NCI-H1105 (cell line): Measurements from ENCODE around the gene COL18A1.
"Not testable (repeated sequence)": the region's sequence is repeated elsewhere in the genome, so short reads cannot be mapped to it uniquely, and the experiment has no call there.

Experiments used
- DNase-seq: peaks from one replicate; lab custom pipeline; 2025; lab: John Stamatoyannopoulos, UW

COL18A1 gene

GRCh38 chr21:45404730-45405270 lies at the start of gene COL18A1:
Gene COL18A1 (plus strand): TSS chr21:45405165. CDS start chr21:45405231, 66 bp downstream.
- peak; percentile 55 for DNase-seq

- no peak for DNase-seq
Observed at GRCh38 chr21:45355573-45355972, 49.4 kb upstream of the COL18A1 start.

GRCh38 chr21:45356251-45356650 lies 48.7 kb upstream of the COL18A1 start:
- no peak for DNase-seq

GRCh38 chr21:45356653-45357435 lies 48.1 kb upstream of the COL18A1 start:
- DNase-seq = no peak

- DNase-seq = no peak
Observed at GRCh38 chr21:45357436-45358260, 47.3 kb upstream of the COL18A1 start.

- no peak for DNase-seq
Observed at GRCh38 chr21:45358261-45358670, 46.7 kb upstream of the COL18A1 start.

GRCh38 chr21:45358711-45359310 lies 46.2 kb upstream of the COL18A1 start:
- DNase-seq = no peak

GRCh38 chr21:45359451-45360217 lies 45.3 kb upstream of the COL18A1 start:
- no peak for DNase-seq

- no peak for DNase-seq
Observed at GRCh38 chr21:45361033-45361997, 43.6 kb upstream of the COL18A1 start.

GRCh38 chr21:45362077-45362747 lies 42.8 kb upstream of the COL18A1 start:
- DNase-seq = no peak

GRCh38 chr21:45362748-45363145 lies 42.2 kb upstream of the COL18A1 start:
- no peak for DNase-seq

- not testable (repeated sequence) for DNase-seq
Observed at GRCh38 chr21:45363272-45363671, 41.7 kb upstream of the COL18A1 start.

GRCh38 chr21:45363921-45364467 lies 41.0 kb upstream of the COL18A1 start:
- DNase-seq = no peak

GRCh38 chr21:45364468-45365185 lies 40.3 kb upstream of the COL18A1 start:
- no peak for DNase-seq

GRCh38 chr21:45365186-45365607 lies 39.8 kb upstream of the COL18A1 start:
- no peak for DNase-seq

GRCh38 chr21:45365608-45366241 lies 39.2 kb upstream of the COL18A1 start:
- DNase-seq = no peak

- no peak for DNase-seq
Observed at GRCh38 chr21:45366476-45366875, 38.5 kb upstream of the COL18A1 start.

GRCh38 chr21:45366931-45367401 lies 38.0 kb upstream of the COL18A1 start:
- DNase-seq = no peak
